Measurements from ENCODE around the gene KLF3. TPM values are rescaled to one million over a fixed set of nuclear protein-coding genes. Genes with fewer than 3 reads are reported as not detected.

Gene KLF3
- total RNA-seq, 2 experiments from 2014 or later = 15.2 to 15.8 TPM

DNA sequence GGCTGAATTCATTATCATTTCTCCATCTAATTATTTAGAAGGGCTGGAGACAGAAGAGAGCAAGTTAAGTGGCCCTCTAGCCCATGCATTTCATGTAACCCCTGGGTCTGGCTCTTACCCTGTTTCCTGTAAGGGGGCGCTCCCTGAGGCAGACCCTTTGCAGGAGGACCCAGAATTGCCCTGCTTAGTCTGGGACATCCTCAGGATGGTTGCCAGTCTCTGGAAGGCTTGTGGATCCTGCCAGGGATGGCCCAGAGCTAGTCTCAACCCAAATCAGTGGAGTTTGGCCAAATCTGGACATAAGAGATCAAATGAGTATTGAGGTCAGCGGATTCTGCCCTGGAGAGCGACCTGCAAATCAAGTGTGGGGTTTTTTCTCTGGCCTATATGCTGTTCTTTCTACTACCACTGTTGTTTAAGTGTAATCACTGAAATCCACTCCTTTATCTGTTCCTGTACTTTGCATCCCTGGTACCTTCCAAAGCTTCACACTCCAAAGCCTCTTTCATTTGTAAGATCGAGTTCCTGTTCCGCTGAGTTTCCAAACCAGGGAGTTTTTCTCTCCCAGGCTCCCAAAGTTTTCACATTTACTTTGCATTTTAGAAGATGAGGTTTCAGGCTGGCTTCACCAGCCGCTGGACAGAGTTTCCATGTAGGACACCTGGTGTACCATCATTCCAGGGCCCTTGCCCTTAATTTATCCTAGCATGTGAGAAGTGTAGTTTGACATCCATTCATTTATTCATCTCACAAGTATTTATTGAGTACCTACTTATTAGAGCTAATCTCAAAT is 6.3 kb downstream of the KLF3 start:
- intact Hi-C loops (cut with micrococcal nuclease) = loop anchor here (5.0 to 10.0 kb wide), 5 partner anchors 132 to 776 kb away; partner anchors contain the start of genes TBC1D1 and TLR1
- H3K27ac Mint-ChIP-seq = peak overlapping the region; percentile 92
- no peaks in the 10 kb centered on the region for H3K9me3 Mint-ChIP-seq
- peak overlapping the region; percentile 76 for H3K4me3 Mint-ChIP-seq
- DNase-seq = no peak
- peaks cover 93% of the 10 kb centered on the region for H3K4me1 Mint-ChIP-seq (ENCODE audit: low read depth)
- no peaks in the 10 kb centered on the region for H3K27me3 Mint-ChIP-seq (ENCODE audit: low read depth)
- H3K36me3 Mint-ChIP-seq (ENCODE audit: low read depth) = peaks cover 3% of the 10 kb centered on the region
- CTCF ChIA-PET = interaction anchor here (0.6 to 5.8 kb wide), 7 partner anchors 17 to 491 kb away, joined by 3 to 32 read pairs (median 4); no protein-coding TSS in a partner anchor

DNA sequence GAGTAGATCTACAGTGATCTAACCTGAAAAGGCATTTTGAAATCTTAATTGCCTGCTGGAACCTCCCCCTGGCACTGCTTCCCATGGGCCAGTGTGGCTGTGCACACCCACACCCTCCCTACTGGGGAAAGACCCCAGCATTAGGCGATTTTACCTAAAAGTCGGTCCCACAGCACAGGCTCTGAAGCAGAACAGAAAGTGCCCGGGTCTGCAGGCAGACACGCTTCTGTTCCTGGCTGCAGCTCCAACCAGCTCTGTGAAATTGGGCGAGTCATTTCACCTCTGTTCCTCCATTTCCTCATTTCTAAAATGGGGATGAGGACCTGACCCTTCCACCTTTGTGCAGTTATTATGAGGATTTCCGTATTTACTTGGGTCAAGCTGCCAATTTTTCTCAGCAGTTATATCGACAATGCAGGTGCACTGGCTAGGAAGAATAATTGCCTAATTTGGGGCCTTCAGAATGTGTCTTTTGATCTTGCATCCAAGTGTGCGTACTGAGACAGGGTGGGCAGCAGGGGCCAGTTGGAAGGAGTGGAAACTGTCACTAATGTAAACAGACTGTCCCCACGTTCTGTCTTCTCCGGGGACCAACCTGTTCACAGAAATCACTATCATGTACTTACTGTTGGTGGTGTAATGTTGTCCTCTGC is 7.1 kb downstream of the KLF3 start:
- H3K4me3 Mint-ChIP-seq = peak overlapping the region; percentile 76
- peak; percentile 54 for DNase-seq
- peak overlapping the region; percentile 92 for H3K27ac Mint-ChIP-seq
- CTCF ChIA-PET = interaction anchor here (0.9 to 5.8 kb wide), 6 partner anchors 17 to 492 kb away, joined by 3 to 32 read pairs (median 5); no protein-coding TSS in a partner anchor
- no peaks in the 10 kb centered on the region for H3K9me3 Mint-ChIP-seq
- peaks cover 93% of the 10 kb centered on the region for H3K4me1 Mint-ChIP-seq (ENCODE audit: low read depth)
- H3K36me3 Mint-ChIP-seq (ENCODE audit: low read depth) = peaks cover 3% of the 10 kb centered on the region
- no peaks in the 10 kb centered on the region for H3K27me3 Mint-ChIP-seq (ENCODE audit: low read depth)
- intact Hi-C loops (cut with micrococcal nuclease) = loop anchor here (1.0 to 10.0 kb wide), 6 partner anchors 8 to 776 kb away; partner anchors contain the start of genes TBC1D1 and TLR1

DNA sequence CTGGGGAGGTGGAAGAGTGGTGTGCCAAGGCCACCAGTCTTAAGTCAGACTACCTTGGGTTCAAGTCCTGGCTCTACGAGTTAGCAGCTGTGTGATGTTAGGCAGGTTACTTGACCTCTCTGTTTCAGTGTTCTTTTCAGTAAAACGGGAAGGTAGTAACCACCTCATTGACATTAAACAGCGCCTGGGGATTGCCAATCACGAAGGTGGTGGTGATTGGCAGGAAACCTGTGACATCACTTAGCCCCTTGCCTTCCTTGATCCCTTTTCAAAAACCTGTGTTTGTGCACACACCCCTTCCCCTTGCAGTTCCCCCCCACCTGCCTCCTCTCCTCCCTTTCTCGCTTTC is 7.6 kb downstream of the KLF3 start:
- peaks cover 3% of the 10 kb centered on the region for H3K36me3 Mint-ChIP-seq (ENCODE audit: low read depth)
- H3K27ac Mint-ChIP-seq = peak overlapping the region; percentile 92
- no peaks in the 10 kb centered on the region for H3K27me3 Mint-ChIP-seq (ENCODE audit: low read depth)
- H3K4me3 Mint-ChIP-seq = peak overlapping the region; percentile 76
- H3K4me1 Mint-ChIP-seq (ENCODE audit: low read depth) = peaks cover 91% of the 10 kb centered on the region
- peak; percentile 81 for DNase-seq
- no peaks in the 10 kb centered on the region for H3K9me3 Mint-ChIP-seq
- CTCF ChIA-PET = interaction anchor here (0.9 to 5.8 kb wide), 6 partner anchors 16 to 609 kb away, joined by 3 to 32 read pairs (median 7); no protein-coding TSS in a partner anchor
- intact Hi-C loops (cut with micrococcal nuclease) = loop anchor here (1.0 to 10.0 kb wide), 6 partner anchors 8 to 777 kb away; partner anchors contain the start of genes TBC1D1 and TLR1

DNA sequence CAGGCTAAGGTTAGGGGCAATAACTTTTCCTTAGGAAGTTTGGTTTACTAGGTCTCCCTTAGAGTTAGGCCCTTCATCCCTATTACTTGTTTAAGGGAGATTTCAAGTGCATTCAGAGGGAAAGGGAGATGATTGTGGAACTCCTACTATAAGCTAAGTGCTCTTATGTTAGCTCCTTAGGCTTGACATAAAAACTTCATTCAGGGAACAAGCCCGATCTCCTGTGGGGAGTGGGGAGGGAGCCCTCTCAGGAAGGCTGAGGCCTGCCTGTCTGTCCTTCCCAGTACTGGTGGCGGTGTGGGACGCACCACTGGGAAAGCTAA is 8.0 kb downstream of the KLF3 start:
- Mint-ChIP-seq H3K9me3 (no peaks in the 10 kb centered on the region), H3K4me3 (peak overlapping the region; percentile 76)
- intact Hi-C loops (cut with micrococcal nuclease) = loop anchor here (5.0 to 10.0 kb wide), 5 partner anchors 130 to 777 kb away; partner anchors contain the start of genes TBC1D1 and TLR1

DNA sequence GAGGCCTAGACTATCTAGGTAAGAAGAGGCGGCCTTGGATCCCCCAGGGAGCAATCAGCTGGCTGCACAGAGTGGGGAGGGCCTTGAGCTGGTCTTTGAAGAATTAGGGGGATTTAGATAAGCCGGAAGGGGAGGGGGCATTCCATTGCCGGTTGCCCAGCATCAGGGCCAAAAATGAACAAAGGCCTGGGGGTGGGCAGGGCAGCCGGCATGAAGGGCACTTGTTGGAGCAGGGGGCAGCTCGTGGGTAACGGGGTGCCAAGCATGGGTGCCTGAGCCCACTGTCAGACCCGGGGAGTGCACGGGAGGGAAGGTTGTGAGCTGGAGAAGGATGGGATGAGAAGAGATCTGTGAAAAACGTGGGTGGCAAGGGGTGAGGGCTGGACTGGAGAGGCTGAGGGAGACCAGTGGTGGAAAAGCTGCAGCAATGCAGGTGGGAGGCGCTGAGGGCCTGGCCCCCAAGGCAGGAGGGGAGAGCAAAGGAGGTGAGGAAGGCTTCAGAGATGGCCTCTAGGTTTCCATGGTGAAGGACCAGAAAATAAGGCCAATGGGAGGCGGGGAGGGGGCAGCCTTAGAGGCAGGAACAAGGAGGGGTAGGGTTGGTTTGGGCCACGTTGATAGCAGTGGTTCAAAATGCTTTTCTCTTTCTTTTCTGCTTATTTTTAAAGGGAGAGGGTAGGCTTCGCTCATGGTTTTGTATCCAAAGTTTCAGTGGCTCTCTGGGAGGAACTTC is 8.6 kb downstream of the KLF3 start:
- intact Hi-C loops (cut with micrococcal nuclease) = loop anchor here (5.0 to 10.0 kb wide), 5 partner anchors 130 to 778 kb away; partner anchors contain the start of genes TBC1D1 and TLR1
- CTCF ChIA-PET = interaction anchor here (0.9 to 2.0 kb wide), 4 partner anchors 15 to 610 kb away, joined by 3 to 12 read pairs (median 4); no protein-coding TSS in a partner anchor
- Mint-ChIP-seq H3K9me3 (no peaks in the 10 kb centered on the region), H3K27ac (peak overlapping the region; percentile 92), H3K4me3 (no peak overlapping the region), H3K36me3 (ENCODE audit: low read depth) (peaks cover 3% of the 10 kb centered on the region), H3K4me1 (ENCODE audit: low read depth) (peaks cover 84% of the 10 kb centered on the region), H3K27me3 (ENCODE audit: low read depth) (no peaks in the 10 kb centered on the region)
- no peak for DNase-seq

More for the DNA sequence above, 8.0 kb downstream of the KLF3 start:
- Mint-ChIP-seq H3K27ac (peak overlapping the region; percentile 92), H3K27me3 (ENCODE audit: low read depth) (no peaks in the 10 kb centered on the region), H3K36me3 (ENCODE audit: low read depth) (peaks cover 3% of the 10 kb centered on the region), H3K4me1 (ENCODE audit: low read depth) (peaks cover 86% of the 10 kb centered on the region)
- no peak for DNase-seq
- CTCF ChIA-PET = interaction anchor here (0.9 to 2.0 kb wide), 4 partner anchors 16 to 610 kb away, joined by 3 to 12 read pairs (median 4); no protein-coding TSS in a partner anchor

DNA sequence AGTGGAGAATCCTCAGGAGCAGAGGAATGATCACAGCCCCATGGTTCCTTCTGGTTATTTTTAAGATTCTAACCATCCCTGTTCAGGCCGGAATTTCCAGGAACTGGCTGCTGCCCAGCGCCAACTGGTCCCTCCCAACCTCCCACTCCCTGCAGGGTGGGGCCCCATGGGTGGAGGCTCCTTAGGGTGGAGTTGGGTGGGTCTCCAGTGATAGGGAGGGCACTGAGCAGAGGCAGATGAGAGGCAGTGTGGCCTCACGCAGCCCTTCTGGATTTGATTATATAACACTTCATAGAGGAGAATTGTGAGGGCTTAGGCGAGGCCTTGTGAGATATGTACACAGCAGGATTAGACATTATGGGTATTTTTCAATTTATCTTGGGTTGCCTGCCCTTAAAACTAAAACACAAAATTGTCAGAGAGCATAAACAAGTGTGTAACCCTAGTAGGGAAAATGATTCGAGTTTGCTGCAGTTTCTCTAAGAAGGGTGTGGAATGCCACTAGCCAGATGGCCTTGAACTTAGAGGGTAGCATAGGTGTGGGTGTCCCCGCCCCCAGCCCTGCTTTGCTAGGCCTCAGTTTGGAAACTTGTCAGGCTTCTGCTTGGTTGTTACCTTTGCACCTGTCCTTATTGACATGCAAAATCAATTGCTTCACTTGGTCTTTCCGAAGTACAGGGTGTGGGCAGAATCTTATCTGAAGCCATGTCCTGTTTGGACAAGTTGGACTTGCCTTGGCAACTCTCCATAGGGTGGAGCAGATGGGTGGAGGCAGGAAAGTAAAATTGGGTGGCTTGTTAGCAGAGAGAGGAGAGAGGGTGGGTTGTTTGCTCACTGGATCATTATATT is 9.4 kb downstream of the KLF3 start:
- Mint-ChIP-seq H3K4me3 (no peak overlapping the region), H3K27me3 (ENCODE audit: low read depth) (no peaks in the 10 kb centered on the region), H3K27ac (peak overlapping the region; percentile 92), H3K4me1 (ENCODE audit: low read depth) (peaks cover 89% of the 10 kb centered on the region), H3K36me3 (ENCODE audit: low read depth) (peaks cover 3% of the 10 kb centered on the region), H3K9me3 (no peaks in the 10 kb centered on the region)
- intact Hi-C loops (cut with micrococcal nuclease) = loop anchor here (5.0 to 10.0 kb wide), 5 partner anchors 129 to 779 kb away; partner anchors contain the start of genes TBC1D1 and TLR1
- CTCF ChIA-PET = interaction anchor here (0.6 to 6.3 kb wide), 10 partner anchors 10 to 610 kb away, joined by 4 to 101 read pairs (median 8); no protein-coding TSS in a partner anchor
- no peak for DNase-seq

DNA sequence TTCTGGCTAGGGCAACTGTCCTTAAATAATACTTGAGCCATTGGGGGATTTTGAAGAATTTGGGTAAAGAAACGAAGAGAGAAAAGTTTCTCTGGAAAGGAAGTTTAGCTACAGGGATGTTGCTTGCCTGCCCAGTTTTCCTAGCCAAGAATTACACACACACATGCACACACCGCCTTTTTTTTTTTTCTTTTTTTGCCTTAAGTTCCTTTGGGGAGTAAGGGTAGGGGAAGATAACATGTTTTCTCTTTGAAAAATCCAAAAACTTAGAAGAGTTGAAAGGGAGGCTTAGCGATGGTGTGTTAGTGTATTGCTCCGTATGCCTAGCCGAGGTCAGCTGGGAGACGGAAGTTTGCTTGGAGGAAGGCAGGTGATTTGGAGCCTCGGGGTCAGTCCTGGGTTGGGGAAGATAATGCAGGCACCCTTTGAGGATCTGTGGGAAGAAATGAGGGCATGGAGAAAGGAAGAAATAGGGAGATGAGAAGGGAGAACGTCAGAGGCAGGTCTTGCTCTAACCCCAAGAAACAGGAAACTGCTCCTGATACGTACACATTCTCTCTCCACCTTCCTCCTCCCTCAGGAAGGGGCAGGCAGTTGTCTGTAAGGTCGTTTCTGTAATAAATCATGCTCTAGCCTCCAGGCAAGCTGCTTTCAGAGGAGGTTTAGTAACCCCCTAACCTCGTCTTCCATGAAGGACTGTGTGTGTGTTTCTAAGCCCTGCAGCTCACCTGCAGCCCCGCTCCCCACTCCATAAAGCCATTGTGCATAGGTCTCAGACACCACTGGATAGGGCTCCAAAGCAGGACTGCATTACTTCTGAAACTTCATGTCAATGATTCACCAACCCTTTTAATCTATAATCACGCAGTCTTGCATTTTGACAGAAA is 10.5 kb downstream of the KLF3 start:
- Mint-ChIP-seq H3K4me3 (peak overlapping the region; percentile 71), H3K27ac (peak overlapping the region; percentile 82), H3K27me3 (ENCODE audit: low read depth) (no peaks in the 10 kb centered on the region), H3K4me1 (ENCODE audit: low read depth) (peaks cover 89% of the 10 kb centered on the region), H3K9me3 (no peaks in the 10 kb centered on the region), H3K36me3 (ENCODE audit: low read depth) (peaks cover 3% of the 10 kb centered on the region)
- intact Hi-C loops (cut with micrococcal nuclease) = loop anchor here (1.0 to 10.0 kb wide), 13 partner anchors 57 to 780 kb away; partner anchors contain the start of genes TBC1D1, TLR1 and TLR6
- DNase-seq = no peak
- CTCF ChIA-PET = interaction anchor here (0.6 to 6.3 kb wide), 43 partner anchors 8 to 612 kb away, joined by 3 to 101 read pairs (median 4); no protein-coding TSS in a partner anchor

DNA sequence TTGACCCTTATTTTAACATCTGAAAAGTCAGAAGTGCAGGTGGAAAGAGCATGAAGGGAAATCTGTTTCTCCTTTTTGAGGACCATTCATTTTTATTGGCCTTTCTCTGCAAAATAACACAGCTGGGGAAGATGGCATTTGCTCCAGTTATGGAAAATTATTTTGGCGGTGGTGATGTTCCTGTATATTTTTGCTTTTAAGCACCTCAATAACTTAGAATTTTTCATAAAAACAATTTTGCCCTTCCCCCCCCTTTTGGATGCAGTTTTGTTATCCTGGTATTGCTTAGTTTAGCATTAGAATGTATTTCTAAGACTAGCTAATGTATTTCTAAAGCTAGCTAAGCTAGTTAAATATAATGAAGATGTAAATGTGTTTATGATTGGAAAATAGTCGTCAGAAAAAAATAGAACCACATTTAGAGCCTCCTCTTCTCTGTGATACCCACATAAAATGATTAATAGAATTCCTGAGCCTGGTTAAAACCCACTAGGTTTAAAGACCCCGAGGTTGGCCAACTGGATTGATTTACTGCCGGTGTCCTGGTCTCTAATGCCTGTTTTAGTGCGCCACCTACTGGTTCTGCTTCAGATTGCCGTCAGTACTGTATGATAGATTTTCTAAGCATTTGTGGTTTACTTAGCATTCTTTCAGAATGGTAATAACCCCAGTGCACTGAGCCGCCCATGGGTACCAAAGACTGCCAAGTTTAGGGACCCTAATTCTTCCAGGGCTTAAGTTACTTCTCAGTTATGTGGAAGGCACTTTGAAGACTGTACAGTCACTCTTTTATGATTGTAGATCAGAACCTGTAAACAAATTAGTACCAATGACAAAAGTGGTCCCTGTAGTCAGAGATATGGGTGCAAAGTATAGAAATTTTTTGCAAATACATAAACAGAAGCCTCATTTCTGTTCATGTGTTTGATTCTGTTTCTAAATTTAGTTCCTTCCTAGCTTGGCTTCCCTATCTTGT is 11.4 kb downstream of the KLF3 start:
- CTCF ChIA-PET = interaction anchor here (0.6 to 6.3 kb wide), 46 partner anchors 8 to 613 kb away, joined by 3 to 101 read pairs (median 4); no protein-coding TSS in a partner anchor
- H3K36me3 Mint-ChIP-seq (ENCODE audit: low read depth) = peaks cover 5% of the 10 kb centered on the region
- H3K4me1 Mint-ChIP-seq (ENCODE audit: low read depth) = peaks cover 85% of the 10 kb centered on the region
- peak overlapping the region; percentile 71 for H3K4me3 Mint-ChIP-seq
- intact Hi-C loops (cut with micrococcal nuclease) = loop anchor here (1.0 to 10.0 kb wide), 10 partner anchors 56 to 781 kb away; partner anchors contain the start of genes TBC1D1 and TLR6
- no peaks in the 10 kb centered on the region for H3K27me3 Mint-ChIP-seq (ENCODE audit: low read depth)
- peak overlapping the region; percentile 82 for H3K27ac Mint-ChIP-seq
- H3K9me3 Mint-ChIP-seq = no peaks in the 10 kb centered on the region
- DNase-seq = peak; percentile 95

DNA sequence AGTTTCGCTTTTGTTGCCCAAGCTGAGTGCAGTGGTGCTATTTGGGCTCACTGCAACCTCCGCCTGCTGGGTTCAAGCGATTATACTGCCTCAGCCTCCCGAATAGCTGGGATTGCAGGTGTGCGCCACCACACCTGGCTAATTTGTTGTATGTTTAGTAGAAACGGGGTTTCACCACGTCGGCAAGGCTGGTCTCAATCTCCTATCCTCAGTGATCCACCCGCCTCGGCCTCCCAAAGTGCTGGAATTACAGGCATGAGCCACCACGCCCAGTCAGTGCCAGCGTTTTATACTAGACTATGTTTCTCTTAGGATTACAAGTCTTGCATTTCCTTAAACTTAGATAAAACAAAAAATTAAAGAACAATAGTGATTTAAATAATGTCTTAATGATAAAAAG is 13.0 kb downstream of the KLF3 start:
- Mint-ChIP-seq H3K4me1 (ENCODE audit: low read depth) (peaks cover 83% of the 10 kb centered on the region), H3K36me3 (ENCODE audit: low read depth) (peaks cover 9% of the 10 kb centered on the region), H3K9me3 (no peaks in the 10 kb centered on the region), H3K27me3 (ENCODE audit: low read depth) (no peaks in the 10 kb centered on the region), H3K4me3 (no peak overlapping the region), H3K27ac (no peak overlapping the region)
- DNase-seq = no peak
- intact Hi-C loops (cut with micrococcal nuclease) = loop anchor here (5.0 to 10.0 kb wide), 3 partner anchors 180 to 782 kb away; partner anchors contain the start of genes TBC1D1 and TLR6
- CTCF ChIA-PET = interaction anchor here (0.5 to 6.3 kb wide), 10 partner anchors 9 to 567 kb away, joined by 3 to 101 read pairs (median 7); partner anchors contain the start of gene TLR1
